Measurements from ENCODE around the gene MRAS.

MRAS gene

GRCh38 chr3:138331143-138331894 is 17.1 kb upstream of the MRAS start:
- Histone ChIP-seq H3K27me3 (peaks cover 80% of the 10 kb centered on the region), H3K27ac (no peak overlapping the region), H3K4me3 (ENCODE audit: low read depth in 1 of 2, low read length in 1 of 2) (no peak overlapping the region), H3K4me1 (ENCODE audit: control insufficient read depth in 1 of 2, insufficient read depth in 1 of 2, low read depth in 1 of 2, low read length in 1 of 2) (peaks cover 5 to 13% of the 10 kb centered on the region in 2 experiments), H3K36me3 (no peaks in the 10 kb centered on the region), H3K9me3 (no peaks in the 10 kb centered on the region)
- no peak for TF ChIP-seq CTCF (IDR thresholded peaks at IDR 0.05)

GRCh38 chr3:138332472-138333073 is 15.8 kb upstream of the MRAS start:
- H3K36me3 ChIP-seq, result no peaks in the 10 kb centered on the region
- no peak overlapping the region for H3K4me3 ChIP-seq (ENCODE audit: low read depth in 1 of 2, low read length in 1 of 2)
- no peak overlapping the region for H3K27ac ChIP-seq
- H3K4me1 ChIP-seq (ENCODE audit: control insufficient read depth in 1 of 2, insufficient read depth in 1 of 2, low read depth in 1 of 2, low read length in 1 of 2), result peaks cover 5 to 13% of the 10 kb centered on the region in 2 experiments
- no peak for TF ChIP-seq CTCF (IDR thresholded peaks at IDR 0.05)
- H3K9me3 ChIP-seq, result no peaks in the 10 kb centered on the region
- peaks cover 77% of the 10 kb centered on the region for H3K27me3 ChIP-seq

- no peak for TF ChIP-seq CTCF (IDR thresholded peaks at IDR 0.05)
- no peaks in the 10 kb centered on the region for H3K9me3 ChIP-seq
- peaks cover 57% of the 10 kb centered on the region for H3K27me3 ChIP-seq
- no peak overlapping the region for H3K27ac ChIP-seq
- peaks cover 0 to 4% of the 10 kb centered on the region in 2 experiments for H3K4me1 ChIP-seq (ENCODE audit: control insufficient read depth in 1 of 2, insufficient read depth in 1 of 2, low read depth in 1 of 2, low read length in 1 of 2)
- no peaks in the 10 kb centered on the region for H3K36me3 ChIP-seq
- H3K4me3 ChIP-seq (ENCODE audit: low read depth in 1 of 2, low read length in 1 of 2), result no peak overlapping the region
Observed at GRCh38 chr3:138334608-138335007, 13.8 kb upstream of the MRAS start.

GRCh38 chr3:138336454-138336999 is 11.9 kb upstream of the MRAS start:
- TF ChIP-seq CTCF (IDR thresholded peaks at IDR 0.05), result no peak
- H3K4me3 ChIP-seq (ENCODE audit: low read depth in 1 of 2, low read length in 1 of 2), result no peak overlapping the region
- no peaks in the 10 kb centered on the region for H3K4me1 ChIP-seq (ENCODE audit: control insufficient read depth in 1 of 2, insufficient read depth in 1 of 2, low read depth in 1 of 2, low read length in 1 of 2)

GRCh38 chr3:138338244-138338643 is 10.1 kb upstream of the MRAS start:
- TF ChIP-seq CTCF (IDR thresholded peaks at IDR 0.05), result no peak
- H3K9me3 ChIP-seq, result no peaks in the 10 kb centered on the region
- no peaks in the 10 kb centered on the region for H3K4me1 ChIP-seq (ENCODE audit: control insufficient read depth in 1 of 2, insufficient read depth in 1 of 2, low read depth in 1 of 2, low read length in 1 of 2)
- H3K36me3 ChIP-seq, result no peaks in the 10 kb centered on the region
- no peak overlapping the region for H3K4me3 ChIP-seq (ENCODE audit: low read depth in 1 of 2, low read length in 1 of 2)
- no peak overlapping the region for H3K27ac ChIP-seq
- peaks cover 27% of the 10 kb centered on the region for H3K27me3 ChIP-seq

More at GRCh38 chr3:138336454-138336999, 11.9 kb upstream of the MRAS start:
- Histone ChIP-seq H3K9me3 (no peaks in the 10 kb centered on the region), H3K36me3 (no peaks in the 10 kb centered on the region), H3K27me3 (peaks cover 38% of the 10 kb centered on the region), H3K27ac (no peak overlapping the region)
